Heart right ventricle (tissue), 16 donors: ENCODE data around the gene SCARB1. TPM values are rescaled to one million over a fixed set of nuclear protein-coding genes. Genes with fewer than 3 reads are reported as not detected.

ENCODE experiments used
- ATAC-seq, 8 donors: fragments of 200-7000 bp; cut with Tn5 transposase; one replicate each; pipeline ENCODE4 v1.9.1; 2020; ENCODE audit warnings: mild to moderate bottlenecking in 8 of 8, moderate library complexity in 8 of 8, moderate number of reproducible peaks in 1 of 8
- DNase-seq, 2 donors: peaks; one replicate each; pipeline ENCODE4 v3.0.0-alpha.2; 2020
- H3K27ac ChIP-seq, 10 donors: fragments of 200-600 bp; sonication (generic) in 2 of 10; one replicate each; pipeline versions ENCODE4 v1.5.0 to v1.8.0; 2020 to 2022; ENCODE audit warnings: mild to moderate bottlenecking in 3 of 10
- H3K27me3 ChIP-seq, 7 donors: fragments of 200-600 bp; one replicate each; pipeline ENCODE4 v1.8.0; 2021 to 2022; ENCODE audit warnings: mild to moderate bottlenecking in 2 of 7
- H3K36me3 ChIP-seq, 9 donors: fragments of 200-600 bp; sonication (generic) in 1 of 9; one replicate each; pipeline versions ENCODE4 v1.5.0 to v1.8.0; 2020 to 2022; ENCODE audit warnings: mild to moderate bottlenecking in 2 of 9
- H3K4me1 ChIP-seq, 9 donors: fragments of 200-600 bp; sonication (generic) in 1 of 9; one replicate each; pipeline versions ENCODE4 v1.5.0 to v1.8.0; 2020 to 2022; ENCODE audit warnings: mild to moderate bottlenecking in 4 of 9
- H3K4me3 ChIP-seq, 10 donors: fragments of 200-600 bp; sonication (generic) in 2 of 10; one replicate each; pipeline versions ENCODE4 v1.5.0 to v1.8.0; 2020 to 2022; ENCODE audit warnings: mild to moderate bottlenecking in 7 of 10, moderate library complexity in 2 of 10
- H3K9me3 ChIP-seq, 11 donors: fragments of 200-600 bp in 10 of 11; sonication (generic) in 2 of 11; one replicate each; pipeline versions ENCODE4 v1.5.0 to v1.8.0; 2013 to 2022; ENCODE audit warnings: mild to moderate bottlenecking in 2 of 11, control low read depth in 1 of 11, moderate library complexity in 1 of 11
- CTCF ChIP-seq, 9 donors: fragments of 200-600 bp; sonication (generic) in 2 of 9; IDR thresholded peaks; one replicate each; pipeline versions ENCODE4 v1.5.0 to v1.8.0; 2021 to 2022; ENCODE audit warnings: antibody characterized with exemption in 9 of 9, mild to moderate bottlenecking in 5 of 9, moderate library complexity in 1 of 9
- WGBS, 2 donors: extraction: QIAGEN DNeasy Blood & Tissue Kit; methylation state at CpG; one replicate each; pipeline ENCODE4 v1.1.7; 2013; ENCODE audit warnings: inconsistent platforms in 1 of 2; 5-methylcytosine and 5-hydroxymethylcytosine counted together
- intact Hi-C, 10 donors: fragments of 100-400 bp; cut with DNase I; formaldehyde crosslinking; loops; one replicate each; pipeline versions ENCODE4 v1.11.1 to v1.14.2; 2022
- polyA plus RNA-seq, 2 donors: library from polyadenylated mRNA; stranded (reverse); fragments of 200-250 nt; gene quantifications; one replicate each; pipeline ENCODE4 v1.2.3, GENCODE V29; 2013
- total RNA-seq, 10 donors: library from RNA; stranded (reverse); fragmentation: NEBNext Ultra II Directional in 3 of 10; extraction: Animal tissue kit (Norgen Biotek cat#: 25700) in 3 of 10; gene quantifications; one replicate each; pipeline versions ENCODE4 v1.2.1 to v1.2.4, GENCODE V29; 2021 to 2023
- donor health status: Arrhythmogenic right ventricular cardiomyopathy.
- donor health status: ischemic (EF 13 %, LVEDD 7.1; RV severe dilation, severe dysfunction).
- donor health status: healthy with polysubstance abuse.
- donor health status: DM: no; HTN: yes; CAD: no.
- donor health status: DM: no; HTN: no; CAD: no.
- donor health status: ischemic (EF 25% LVEDD 6.9; RV normal size, moderate dysfunction).
- donor health status: ischemic (EF 25% LVEDD 5.7; RV mildly dilated, moderate dysfunction).
- donor health status: healthy.
- donor health status: DM: yes; HTN: yes; CAD: no.
- donor health status: Ischemic cardiomyopathy.
- donor health status: ischemic (EF 35%, LVEDD 5.7; RV mildly dilated, moderate dysfunction).
- donor health status: nonischemic (EF 11% LVEDD 7.7; RV severe dilation, severe dysfunction).
- donor health status: DM: yes; HTN: yes; CAD: no.
- donor health status: PGD.
- donor health status: ischemic (EF 29% LVEDD 5.4; RV normal size, mild dysfunction).
- donor health status: nonischemic (EF 23%, LVEDD 6.1; RV moderate dilation, normal function).

The SCARB1 gene
- total and polyA plus RNA-seq, 12 donors, result 7.7 to 19.9 (median 11.5) TPM

DNA sequence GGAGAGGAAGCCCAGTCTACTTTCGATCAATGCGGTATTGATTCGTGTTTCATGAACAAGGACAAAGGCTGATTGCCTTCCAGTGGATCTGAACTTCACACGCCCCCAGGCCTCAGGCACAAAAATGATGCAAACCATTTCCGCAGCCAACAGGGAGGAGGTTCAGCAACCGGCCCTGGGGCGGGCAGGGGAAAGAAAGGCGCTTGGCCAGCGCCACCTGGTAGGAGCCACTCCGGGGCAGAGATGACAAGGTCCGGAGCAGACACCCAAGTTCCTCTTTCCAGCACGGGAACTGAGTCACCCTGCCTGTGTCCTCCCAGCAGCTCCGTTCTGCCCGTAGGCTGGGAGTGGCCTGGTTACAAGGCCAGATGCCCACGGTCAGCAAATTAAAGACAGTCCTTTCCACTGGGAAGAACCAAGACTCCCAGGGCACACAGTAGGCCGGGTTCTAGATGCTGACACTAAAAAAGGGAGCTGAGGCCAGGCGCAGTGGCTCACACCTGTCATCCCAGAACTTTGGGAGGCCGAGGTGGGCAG lies 136.3 kb downstream of the SCARB1 start:
- WGBS, 2 donors, result 57 to 75% methylated on average over 18 of the region's 18 CpGs
- intact Hi-C loops, result loop anchor here in 1 of 10 donors (10.0 kb wide), 1 partner anchor 143 kb away; no protein-coding TSS in a partner anchor
- no peak overlapping the region for H3K4me3 ChIP-seq
- H3K27me3 ChIP-seq, result no peaks in the 10 kb centered on the region
- TF ChIP-seq CTCF (IDR thresholded peaks at IDR 0.05), result no peak
- H3K36me3 ChIP-seq, result no peaks in the 10 kb centered on the region
- peaks cover 0 to 50% (median 17%) of the 10 kb centered on the region in 9 donors for H3K4me1 ChIP-seq
- DNase-seq, result peak; percentile 62 to 67
- H3K27ac ChIP-seq, result peak overlapping the region in 9 of 10 donors; percentile 1 to 88 (median 64)
- peaks cover 0 to 11% (median 0%) of the 10 kb centered on the region in 11 donors for H3K9me3 ChIP-seq
- ATAC-seq, result peak; percentile 62 to 92 (median 84)

Other genes starting within 250 kb of the SCARB1 start
- gene UBC, start 50.8 kb upstream of the SCARB1 start, total RNA-seq, result 1,000 to 10,000 TPM; 1,161 to 1,913 (median 1,447) TPM
- 1,000 to 10,000 TPM; 1,225 to 1,619 TPM for gene UBC, start 50.8 kb upstream of the SCARB1 start, polyA plus RNA-seq
- gene DHX37, start 125.3 kb upstream of the SCARB1 start, total RNA-seq, result 10 to 100 TPM in 1 of 10 donors, 1 to 10 TPM in 9; 4.2 to 13.3 (median 5.9) TPM
- gene DHX37, start 125.3 kb upstream of the SCARB1 start, polyA plus RNA-seq, result 1 to 10 TPM; 3.7 to 9.3 TPM
- 1 to 10 TPM; 3.2 to 4.9 (median 3.9) TPM for gene BRI3BP, start 129.8 kb upstream of the SCARB1 start, total RNA-seq
- gene BRI3BP, start 129.8 kb upstream of the SCARB1 start, polyA plus RNA-seq, result 1 to 10 TPM; 1.3 to 1.5 TPM
- gene AACS, start 201.6 kb upstream of the SCARB1 start, total RNA-seq, result 10 to 100 TPM in 8 of 10 donors, 1 to 10 TPM in 2; 8.5 to 19.4 (median 12.6) TPM
- gene AACS, start 201.6 kb upstream of the SCARB1 start, polyA plus RNA-seq, result 10 to 100 TPM in 1 of 2 donors, 1 to 10 TPM in 1; 9.0 to 11.8 TPM